NOMO-1 (cell line): ENCODE measurements around the gene CLIC4.
"Not testable (repeated sequence)": the region's sequence is repeated elsewhere in the genome, so short reads cannot be mapped to it uniquely, and the experiment has no call there.

Experiments used
- DNase-seq, 2 experiments: peaks; one replicate each; lab custom pipeline; 2025; ENCODE audit not compliant: unreplicated experiment in 2 of 2; lab: John Stamatoyannopoulos, UW

Gene CLIC4

GRCh38 chr1:24803220-24803619, 58.0 kb downstream of the CLIC4 start:
- no peak for DNase-seq

GRCh38 chr1:24803987-24804530, 58.8 kb downstream of the CLIC4 start:
- no peak for DNase-seq

GRCh38 chr1:24805534-24806301, 60.5 kb downstream of the CLIC4 start:
- DNase-seq: peak in 1 of 2 experiments; percentile 9

GRCh38 chr1:24806588-24806987, 61.3 kb downstream of the CLIC4 start:
- no peak for DNase-seq

GRCh38 chr1:24811494-24811893, 66.2 kb downstream of the CLIC4 start:
- DNase-seq: not testable (repeated sequence)

GRCh38 chr1:24820221-24820620, 75.0 kb downstream of the CLIC4 start:
- DNase-seq: not testable (repeated sequence)

GRCh38 chr1:24822887-24823286, 77.6 kb downstream of the CLIC4 start:
- DNase-seq: peak in 1 of 2 experiments; percentile 11

GRCh38 chr1:24823486-24823885, 78.2 kb downstream of the CLIC4 start:
- DNase-seq: not testable (repeated sequence)

GRCh38 chr1:24825174-24825573, 79.9 kb downstream of the CLIC4 start:
- no peak for DNase-seq

- no peak for DNase-seq
Observed at GRCh38 chr1:24826510-24826909, 81.3 kb downstream of the CLIC4 start.

GRCh38 chr1:24827379-24828135, 82.3 kb downstream of the CLIC4 start:
- no peak for DNase-seq

- DNase-seq: no peak
Observed at GRCh38 chr1:24828183-24828886, 83.1 kb downstream of the CLIC4 start.

GRCh38 chr1:24828887-24829192, 83.6 kb downstream of the CLIC4 start:
- DNase-seq: no peak

GRCh38 chr1:24830680-24831272, 85.5 kb downstream of the CLIC4 start:
- DNase-seq: peak in 1 of 2 experiments; percentile 55

- no peak for DNase-seq
Observed at GRCh38 chr1:24841593-24841992, 96.3 kb downstream of the CLIC4 start.

GRCh38 chr1:24846671-24847070, 101.4 kb downstream of the CLIC4 start:
- no peak for DNase-seq

- peak; percentile 87 to 95 for DNase-seq
Observed at GRCh38 chr1:24847995-24848881, 103.0 kb downstream of the CLIC4 start.

GRCh38 chr1:24849672-24850295, 104.5 kb downstream of the CLIC4 start:
- DNase-seq: peak; percentile 29 to 36

GRCh38 chr1:24850328-24850920, 105.2 kb downstream of the CLIC4 start:
- DNase-seq: no peak
